ENCODE data around the gene ADISSP.

GRCh38 chr20:3777716-3778629 lies 10.4 kb upstream of the ADISSP start:
- peak in 1 of 2 donors; percentile 3 for TF ChIP-seq CTCF (conservative IDR thresholded peaks at IDR 0.05 in 1 of 2, IDR thresholded peaks at IDR 0.05 in 1 of 2; ENCODE audit: low read depth in 1 of 2, low read length in 2 of 2)
- TF ChIP-seq EZH2 (IDR thresholded peaks at IDR 0.05; ENCODE audit: low read length, missing control alignments): peak; percentile 33
